ENCODE data around the gene EHD1. TPM values are rescaled to one million over a fixed set of nuclear protein-coding genes. Genes with fewer than 3 reads are reported as not detected.
"Not testable (repeated sequence)": the region's sequence is repeated elsewhere in the genome, so short reads cannot be mapped to it uniquely, and the experiment has no call there.

EHD1 gene
- total RNA-seq, 1 donor from 2014 or later: 28.2 TPM

- H3K4me3 ChIP-seq (ENCODE audit: low read length in 3 of 3); H3K9me3 ChIP-seq (ENCODE audit: control insufficient read depth in 3 of 3, low read length in 3 of 3); H3K27ac ChIP-seq (ENCODE audit: low read depth, low read length); H3K9ac ChIP-seq (ENCODE audit: low read depth in 1 of 3, low read length in 3 of 3); H3K36me3 ChIP-seq (ENCODE audit: control insufficient read depth in 3 of 3, insufficient read depth in 3 of 3, low read length in 3 of 3); H3K27me3 ChIP-seq (ENCODE audit: control insufficient read depth in 3 of 3, insufficient read depth in 3 of 3, low read length in 3 of 3): not testable (repeated sequence)
- H3K4me1 ChIP-seq (ENCODE audit: control insufficient read depth in 3 of 3, insufficient read depth in 3 of 3, low read length in 3 of 3): peaks cover 20 to 33% (median 27%) of the 10 kb centered on the region in 3 donors
Observed at GRCh38 chr11:64845776-64846129, 32.7 kb downstream of the EHD1 start.

GRCh38 chr11:64845129-64845775, 33.2 kb downstream of the EHD1 start:
- Histone ChIP-seq H3K27ac (ENCODE audit: low read depth, low read length) (no peak overlapping the region), H3K4me3 (ENCODE audit: low read length in 3 of 3) (no peak overlapping the region), H3K4me1 (ENCODE audit: control insufficient read depth in 3 of 3, insufficient read depth in 3 of 3, low read length in 3 of 3) (peaks cover 20 to 31% (median 27%) of the 10 kb centered on the region in 3 donors), H3K9me3 (ENCODE audit: control insufficient read depth in 3 of 3, low read length in 3 of 3) (no peaks in the 10 kb centered on the region), H3K9ac (ENCODE audit: low read depth in 1 of 3, low read length in 3 of 3) (no peak overlapping the region), H3K27me3 (ENCODE audit: control insufficient read depth in 3 of 3, insufficient read depth in 3 of 3, low read length in 3 of 3) (peaks cover 0 to 3% (median 0%) of the 10 kb centered on the region in 3 donors), H3K36me3 (ENCODE audit: control insufficient read depth in 3 of 3, insufficient read depth in 3 of 3, low read length in 3 of 3) (no peaks in the 10 kb centered on the region)

- no peak within 1 kb of the TSS for H3K27ac ChIP-seq (ENCODE audit: low read depth, low read length)
Observed at GRCh38 chr11:64844330-64845128, 33.9 kb downstream of the EHD1 start, which contains the start of gene CDC42BPG. CDC42BPG (minus strand) TSS chr11:64844653; CDS start chr11:64844569, 84 bp downstream.

GRCh38 chr11:64843686-64844329, 34.6 kb downstream of the EHD1 start:
- Histone ChIP-seq H3K36me3 (ENCODE audit: control insufficient read depth in 3 of 3, insufficient read depth in 3 of 3, low read length in 3 of 3) (no peaks in the 10 kb centered on the region), H3K4me3 (ENCODE audit: low read length in 3 of 3) (no peak overlapping the region), H3K9ac (ENCODE audit: low read depth in 1 of 3, low read length in 3 of 3) (no peak overlapping the region), H3K27me3 (ENCODE audit: control insufficient read depth in 3 of 3, insufficient read depth in 3 of 3, low read length in 3 of 3) (peaks cover 0 to 3% (median 0%) of the 10 kb centered on the region in 3 donors), H3K4me1 (ENCODE audit: control insufficient read depth in 3 of 3, insufficient read depth in 3 of 3, low read length in 3 of 3) (peaks cover 9 to 17% (median 15%) of the 10 kb centered on the region in 3 donors), H3K27ac (ENCODE audit: low read depth, low read length) (no peak overlapping the region), H3K9me3 (ENCODE audit: control insufficient read depth in 3 of 3, low read length in 3 of 3) (no peaks in the 10 kb centered on the region)

More at GRCh38 chr11:64844330-64845128, 33.9 kb downstream of the EHD1 start, which contains the start of gene CDC42BPG:
- Histone ChIP-seq H3K27me3 (ENCODE audit: control insufficient read depth in 3 of 3, insufficient read depth in 3 of 3, low read length in 3 of 3) (peaks cover 0 to 3% (median 0%) of the 10 kb centered on the region in 3 donors), H3K4me1 (ENCODE audit: control insufficient read depth in 3 of 3, insufficient read depth in 3 of 3, low read length in 3 of 3) (peaks cover 15 to 24% (median 21%) of the 10 kb centered on the region in 3 donors), H3K4me3 (ENCODE audit: low read length in 3 of 3) (no peak within 1 kb of the TSS), H3K36me3 (ENCODE audit: control insufficient read depth in 3 of 3, insufficient read depth in 3 of 3, low read length in 3 of 3) (no peaks in the 10 kb centered on the region), H3K9ac (ENCODE audit: low read depth in 1 of 3, low read length in 3 of 3) (no peak within 1 kb of the TSS), H3K9me3 (ENCODE audit: control insufficient read depth in 3 of 3, low read length in 3 of 3) (no peaks in the 10 kb centered on the region)

- no peak overlapping the region for H3K9ac ChIP-seq (ENCODE audit: low read depth in 1 of 3, low read length in 3 of 3)
- H3K27ac ChIP-seq (ENCODE audit: low read depth, low read length): no peak overlapping the region
Observed at GRCh38 chr11:64842851-64843685, 35.4 kb downstream of the EHD1 start.

GRCh38 chr11:64842366-64842759, 36.1 kb downstream of the EHD1 start:
- H3K4me1 ChIP-seq (ENCODE audit: control insufficient read depth in 3 of 3, insufficient read depth in 3 of 3, low read length in 3 of 3): peaks cover 2 to 6% (median 2%) of the 10 kb centered on the region in 3 donors
- no peaks in the 10 kb centered on the region for H3K9me3 ChIP-seq (ENCODE audit: control insufficient read depth in 3 of 3, low read length in 3 of 3)
- H3K27ac ChIP-seq (ENCODE audit: low read depth, low read length): no peak overlapping the region

More at GRCh38 chr11:64842851-64843685, 35.4 kb downstream of the EHD1 start:
- Histone ChIP-seq H3K36me3 (ENCODE audit: control insufficient read depth in 3 of 3, insufficient read depth in 3 of 3, low read length in 3 of 3) (no peaks in the 10 kb centered on the region), H3K9me3 (ENCODE audit: control insufficient read depth in 3 of 3, low read length in 3 of 3) (no peaks in the 10 kb centered on the region), H3K27me3 (ENCODE audit: control insufficient read depth in 3 of 3, insufficient read depth in 3 of 3, low read length in 3 of 3) (peaks cover 0 to 3% (median 0%) of the 10 kb centered on the region in 3 donors), H3K4me3 (ENCODE audit: low read length in 3 of 3) (no peak overlapping the region), H3K4me1 (ENCODE audit: control insufficient read depth in 3 of 3, insufficient read depth in 3 of 3, low read length in 3 of 3) (peaks cover 3 to 9% (median 8%) of the 10 kb centered on the region in 3 donors)

GRCh38 chr11:64841592-64842365, 36.6 kb downstream of the EHD1 start:
- Histone ChIP-seq H3K4me3 (ENCODE audit: low read length in 3 of 3) (no peak overlapping the region), H3K27me3 (ENCODE audit: control insufficient read depth in 3 of 3, insufficient read depth in 3 of 3, low read length in 3 of 3) (peaks cover 0 to 3% (median 0%) of the 10 kb centered on the region in 3 donors), H3K27ac (ENCODE audit: low read depth, low read length) (no peak overlapping the region), H3K9ac (ENCODE audit: low read depth in 1 of 3, low read length in 3 of 3) (peak overlapping the region in 2 of 3 donors; percentile 32 to 33), H3K9me3 (ENCODE audit: control insufficient read depth in 3 of 3, low read length in 3 of 3) (no peaks in the 10 kb centered on the region), H3K36me3 (ENCODE audit: control insufficient read depth in 3 of 3, insufficient read depth in 3 of 3, low read length in 3 of 3) (no peaks in the 10 kb centered on the region), H3K4me1 (ENCODE audit: control insufficient read depth in 3 of 3, insufficient read depth in 3 of 3, low read length in 3 of 3) (peaks cover 0 to 3% (median 0%) of the 10 kb centered on the region in 3 donors)

More at GRCh38 chr11:64842366-64842759, 36.1 kb downstream of the EHD1 start:
- H3K36me3 ChIP-seq (ENCODE audit: control insufficient read depth in 3 of 3, insufficient read depth in 3 of 3, low read length in 3 of 3): no peaks in the 10 kb centered on the region
- H3K9ac ChIP-seq (ENCODE audit: low read depth in 1 of 3, low read length in 3 of 3): peak overlapping the region in 2 of 3 donors; percentile 32 to 33
- peaks cover 0 to 3% (median 0%) of the 10 kb centered on the region in 3 donors for H3K27me3 ChIP-seq (ENCODE audit: control insufficient read depth in 3 of 3, insufficient read depth in 3 of 3, low read length in 3 of 3)
- no peak overlapping the region for H3K4me3 ChIP-seq (ENCODE audit: low read length in 3 of 3)

GRCh38 chr11:64839887-64840782, 38.3 kb downstream of the EHD1 start:
- H3K4me1 ChIP-seq (ENCODE audit: control insufficient read depth in 3 of 3, insufficient read depth in 3 of 3, low read length in 3 of 3): peaks cover 0 to 3% (median 0%) of the 10 kb centered on the region in 3 donors
- no peak overlapping the region for H3K27ac ChIP-seq (ENCODE audit: low read depth, low read length)
- no peaks in the 10 kb centered on the region for H3K9me3 ChIP-seq (ENCODE audit: control insufficient read depth in 3 of 3, low read length in 3 of 3)
- H3K27me3 ChIP-seq (ENCODE audit: control insufficient read depth in 3 of 3, insufficient read depth in 3 of 3, low read length in 3 of 3): peaks cover 0 to 3% (median 0%) of the 10 kb centered on the region in 3 donors
- no peaks in the 10 kb centered on the region for H3K36me3 ChIP-seq (ENCODE audit: control insufficient read depth in 3 of 3, insufficient read depth in 3 of 3, low read length in 3 of 3)
- H3K4me3 ChIP-seq (ENCODE audit: low read length in 3 of 3): no peak overlapping the region
- H3K9ac ChIP-seq (ENCODE audit: low read depth in 1 of 3, low read length in 3 of 3): peak overlapping the region in 1 of 3 donors; percentile 8
